Large intestine (tissue), 3 donors: ENCODE data around the gene ZFTA. TPM values are rescaled to one million over a fixed set of nuclear protein-coding genes. Genes with fewer than 3 reads are reported as not detected.
"Not testable (repeated sequence)": the region's sequence is repeated elsewhere in the genome, so short reads cannot be mapped to it uniquely, and the experiment has no call there.

Experiments
- DNase-seq, 2 donors: peaks; one replicate each; pipeline versions ENCODE4 v3.0.0 to v3.0.0-alpha.2; 2013
- H3K27ac ChIP-seq: one replicate; pipeline ENCODE4 v1.5.1; 2013; ENCODE audit warnings: low read length
- H3K27me3 ChIP-seq: 2 replicates; pipeline ENCODE4 v1.6.1; 2013; ENCODE audit warnings: low read length; ENCODE audit not compliant: control insufficient read depth, insufficient read depth
- H3K36me3 ChIP-seq: 2 replicates; pipeline ENCODE4 v1.6.1; 2013; ENCODE audit warnings: low read length; ENCODE audit not compliant: control insufficient read depth, insufficient read depth
- H3K4me1 ChIP-seq: one replicate; pipeline ENCODE4 v1.6.1; 2013; ENCODE audit warnings: low read length; ENCODE audit not compliant: control insufficient read depth, insufficient read depth
- H3K4me3 ChIP-seq: one replicate; pipeline ENCODE4 v1.5.1; 2013; ENCODE audit warnings: low read length
- H3K9me3 ChIP-seq: one replicate; pipeline ENCODE4 v1.6.1; 2013; ENCODE audit warnings: mild to moderate bottlenecking, low read depth, low read length, moderate library complexity; ENCODE audit not compliant: control insufficient read depth
- WGBS: methylation state at CpG from one replicate; pipeline ENCODE4 v1.1.5; 2013; ENCODE audit warnings: low lambda C conversion rate; ENCODE audit not compliant: insufficient coverage; 5-methylcytosine and 5-hydroxymethylcytosine counted together
- polyA plus RNA-seq: library from polyadenylated mRNA; unstranded; fragments of 120-200 nt; gene quantifications from one replicate; pipeline ENCODE4 v1.2.1, GENCODE V29; 2013

The ZFTA gene
- polyA plus RNA-seq, 1 donor, result 48.8 TPM

GRCh38 chr11:63782749-63783148 is 14.2 kb upstream of the ZFTA start:
- Histone ChIP-seq H3K4me3 (no peak overlapping the region), H3K4me1 (no peaks in the 10 kb centered on the region), H3K36me3 (no peaks in the 10 kb centered on the region), H3K27me3 (no peaks in the 10 kb centered on the region), H3K27ac (no peak overlapping the region), H3K9me3 (no peaks in the 10 kb centered on the region)
- no peak for DNase-seq
- WGBS, result 80% methylated on average over 2 of the region's 6 CpGs

- no peaks in the 10 kb centered on the region for H3K9me3 ChIP-seq
- 70% methylated on average over 2 of the region's 2 CpGs for WGBS
- H3K4me1 ChIP-seq, result no peaks in the 10 kb centered on the region
- H3K36me3 ChIP-seq, result no peaks in the 10 kb centered on the region
- no peak for DNase-seq
- H3K4me3 ChIP-seq, result no peak overlapping the region
- H3K27ac ChIP-seq, result no peak overlapping the region
- no peaks in the 10 kb centered on the region for H3K27me3 ChIP-seq
Observed at GRCh38 chr11:63779039-63779438, 10.5 kb upstream of the ZFTA start.

GRCh38 chr11:63775191-63775590 is 6.6 kb upstream of the ZFTA start:
- H3K4me1 ChIP-seq, result peaks cover 1% of the 10 kb centered on the region
- no peak for DNase-seq
- no CpG with 5 or more reads among the region's 3 CpGs for WGBS
- H3K27ac ChIP-seq, result no peak overlapping the region
- H3K4me3 ChIP-seq, result no peak overlapping the region
- H3K9me3 ChIP-seq, result no peaks in the 10 kb centered on the region
- no peaks in the 10 kb centered on the region for H3K36me3 ChIP-seq
- H3K27me3 ChIP-seq, result no peaks in the 10 kb centered on the region

- H3K4me1 ChIP-seq, H3K36me3 ChIP-seq: not testable (repeated sequence)
- WGBS, result no CpG with 5 or more reads among the region's 2 CpGs
Observed at GRCh38 chr11:63771741-63772318, 3.3 kb upstream of the ZFTA start.

GRCh38 chr11:63770763-63771162 is 2.2 kb upstream of the ZFTA start:
- no CpG with 5 or more reads among the region's 7 CpGs for WGBS
- H3K27me3 ChIP-seq, result no peaks in the 10 kb centered on the region
- no peak overlapping the region for H3K4me3 ChIP-seq
- peaks cover 17% of the 10 kb centered on the region for H3K4me1 ChIP-seq
- peaks cover under 1% of the 10 kb centered on the region for H3K9me3 ChIP-seq
- no peak for DNase-seq
- H3K36me3 ChIP-seq, result peaks cover 5% of the 10 kb centered on the region
- no peak overlapping the region for H3K27ac ChIP-seq

More at GRCh38 chr11:63771741-63772318, 3.3 kb upstream of the ZFTA start:
- DNase-seq, H3K27me3 ChIP-seq, H3K27ac ChIP-seq, H3K4me3 ChIP-seq, H3K9me3 ChIP-seq: not testable (repeated sequence)

- Histone ChIP-seq H3K36me3 (peaks cover 9% of the 10 kb centered on the region), H3K4me1 (peaks cover 21% of the 10 kb centered on the region), H3K9me3 (peaks cover 3% of the 10 kb centered on the region), H3K27ac (peak overlapping the region; percentile 41), H3K4me3 (peak overlapping the region; percentile 58), H3K27me3 (no peaks in the 10 kb centered on the region)
- peak in 1 of 2 donors; percentile 72 for DNase-seq
- no CpG with 5 or more reads among the region's 35 CpGs for WGBS
Observed at GRCh38 chr11:63769714-63770455, 1.3 kb upstream of the ZFTA start.

- Histone ChIP-seq H3K4me1 (peaks cover 28% of the 10 kb centered on the region), H3K27ac (peak overlapping the region; percentile 41), H3K4me3 (peak overlapping the region; percentile 58), H3K9me3 (peaks cover 3% of the 10 kb centered on the region), H3K36me3 (peaks cover 15% of the 10 kb centered on the region), H3K27me3 (no peaks in the 10 kb centered on the region)
- WGBS, result no CpG with 5 or more reads among the region's 82 CpGs
- DNase-seq, result no peak
Observed at GRCh38 chr11:63769042-63769713, 603 bp upstream of the ZFTA start.

- Histone ChIP-seq H3K27ac (peak overlapping the region; percentile 70), H3K9me3 (peaks cover 3% of the 10 kb centered on the region), H3K4me3 (peak overlapping the region; percentile 74), H3K27me3 (no peaks in the 10 kb centered on the region), H3K4me1 (peaks cover 36% of the 10 kb centered on the region), H3K36me3 (peaks cover 15% of the 10 kb centered on the region)
- DNase-seq, result peak in 1 of 2 donors; percentile 84
- WGBS, result 0% methylated on average over 3 of the region's 34 CpGs
Observed at GRCh38 chr11:63767565-63768236, 874 bp downstream of the ZFTA start.

GRCh38 chr11:63767267-63767564 is 1.4 kb downstream of the ZFTA start:
- Histone ChIP-seq H3K4me3 (peak overlapping the region; percentile 74), H3K9me3 (peaks cover 3% of the 10 kb centered on the region), H3K36me3 (peaks cover 18% of the 10 kb centered on the region), H3K27ac (peak overlapping the region; percentile 70), H3K4me1 (peaks cover 40% of the 10 kb centered on the region), H3K27me3 (no peaks in the 10 kb centered on the region)
- WGBS, result no CpG with 5 or more reads among the region's 4 CpGs
- DNase-seq, result no peak

GRCh38 chr11:63766531-63767235 is 1.9 kb downstream of the ZFTA start:
- peaks cover 3% of the 10 kb centered on the region for H3K9me3 ChIP-seq
- H3K4me3 ChIP-seq, result peak overlapping the region; percentile 74
- peaks cover 41% of the 10 kb centered on the region for H3K4me1 ChIP-seq
- peak overlapping the region; percentile 70 for H3K27ac ChIP-seq
- H3K36me3 ChIP-seq, result peaks cover 23% of the 10 kb centered on the region
- DNase-seq, result peak; percentile 43 to 72
- no CpG with 5 or more reads among the region's 7 CpGs for WGBS
- no peaks in the 10 kb centered on the region for H3K27me3 ChIP-seq
